HepG2 (cell line): ENCODE results near the gene GPR176. TPM values are rescaled to one million over a fixed set of nuclear protein-coding genes. Genes with fewer than 3 reads are reported as not detected.

Experiments
- ATAC-seq: fragments of 200-7000 bp; cut with Tn5 transposase; 3 replicates; pipeline ENCODE4 v1.9.1; 2020; ENCODE audit warnings: mild to moderate bottlenecking, moderate library complexity
- BruUV-seq: library from RNA; stranded (reverse); fragments of 400-500 nt; replicated peaks from 2 replicates; lab custom pipeline; 2021; lab: Mats Ljungman, UMichigan
- CTCF ChIA-PET: fragments of 300-600 bp; formaldehyde crosslinking; extraction: SDS; loops from one replicate; lab custom pipeline; 2021; ENCODE audit warnings: low total read pairs, inconsistent platforms, low intra/inter-chr PET ratio; lab: Yijun Ruan, JAX
- POLR2A ChIA-PET: fragments of 350-600 bp; sonication (Branson Sonifier 250); formaldehyde crosslinking; loops from one replicate; lab custom pipeline; 2020; ENCODE audit warnings: antibody characterized with exemption, inconsistent platforms; lab: Yijun Ruan, JAX
- DNase-seq: peaks from one replicate; pipeline ENCODE4 v3.0.0-alpha.2; 2015; ENCODE audit warnings: low spot score
- FAIRE-seq: peaks from 3 replicates; lab custom pipeline; 2011; peaks lifted over from hg19 to GRCh38; lab: Jason Lieb, UNC
- H2AFZ ChIP-seq: one replicate; pipeline ENCODE4 v1.6.1; 2011; ENCODE audit warnings: low read length, inconsistent platforms
- H3K27ac ChIP-seq: fragments of 300-600 bp; 3 replicates; pipeline ENCODE4 v1.8.0; 2011; ENCODE audit warnings: mixed run types, mild to moderate bottlenecking, mixed read lengths, low read length, inconsistent platforms; ENCODE audit not compliant: insufficient read depth; ENCODE audit errors: extremely low read length
- H3K27me3 ChIP-seq, 2 experiments: fragments of 200-600 bp in 1 of 2; 2 replicates in 1 of 2; 3 replicates in 1 of 2; pipeline versions ENCODE4 v1.6.0 to v1.8.0; 2011; ENCODE audit warnings: low read length in 2 of 2, mild to moderate bottlenecking in 2 of 2, moderate library complexity in 2 of 2, inconsistent platforms in 1 of 2; ENCODE audit not compliant: insufficient read depth in 2 of 2, control insufficient read depth in 1 of 2
- H3K36me3 ChIP-seq, 2 experiments: fragments of 200-600 bp in 1 of 2; replicated peaks in 1 of 2; 2 replicates in 1 of 2; 3 replicates in 1 of 2; pipeline versions ENCODE4 v1.5.1 to v1.8.0; 2011; ENCODE audit warnings: low read length in 2 of 2, inconsistent platforms in 1 of 2; ENCODE audit not compliant: insufficient read depth in 2 of 2, control insufficient read depth in 1 of 2
- H3K4me1 ChIP-seq: 2 replicates; pipeline ENCODE4 v1.5.1; 2012; ENCODE audit warnings: low read length, inconsistent platforms; ENCODE audit not compliant: insufficient read depth
- H3K4me2 ChIP-seq: 2 replicates; pipeline ENCODE4 v1.6.0; 2011; ENCODE audit warnings: low read depth, low read length, inconsistent platforms
- H3K4me3 ChIP-seq, 3 experiments: fragments of 200-600 bp in 1 of 3; sonication (generic), shearing (Covaris generic) in 1 of 3; replicated peaks in 1 of 3; 2 replicates each; pipeline ENCODE4 v1.5.1; 2011 to 2016; ENCODE audit warnings: low read length in 3 of 3, inconsistent platforms in 2 of 3, low read depth in 2 of 3, mild to moderate bottlenecking in 2 of 3, control low read depth in 1 of 3, mixed read lengths in 1 of 3; ENCODE audit not compliant: insufficient read depth in 1 of 3
- H3K79me2 ChIP-seq: one replicate; pipeline ENCODE4 v1.6.1; 2011; ENCODE audit warnings: low read length, inconsistent platforms; ENCODE audit not compliant: insufficient read depth
- H3K9ac ChIP-seq: 2 replicates; pipeline ENCODE4 v1.6.0; 2011; ENCODE audit warnings: mild to moderate bottlenecking, low read depth, low read length, inconsistent platforms; ENCODE audit not compliant: insufficient read depth
- H3K9me3 ChIP-seq: 2 replicates; pipeline ENCODE4 v1.5.1; 2012; ENCODE audit warnings: mild to moderate bottlenecking, low read length
- H4K20me1 ChIP-seq: 2 replicates; pipeline ENCODE4 v1.6.0; 2011; ENCODE audit warnings: inconsistent platforms, mild to moderate bottlenecking, low read length, moderate library complexity; ENCODE audit not compliant: insufficient read depth
- GRHL1 ChIP-seq: sonication (generic); formaldehyde crosslinking; conservative IDR thresholded peaks from 2 replicates; pipeline ENCODE4 v1.8.0; 2022; ENCODE audit warnings: missing genetic modification reagents
- HOXA9 ChIP-seq: sonication (generic); formaldehyde crosslinking; IDR thresholded peaks from 2 replicates; pipeline ENCODE4 v1.8.1; 2022; ENCODE audit warnings: missing genetic modification reagents, mild to moderate bottlenecking, moderate library complexity, borderline replicate concordance
- KMT2A ChIP-seq: sonication (generic); formaldehyde crosslinking; IDR thresholded peaks from 2 replicates; pipeline ENCODE4 v1.4.0; 2020; ENCODE audit warnings: missing genetic modification reagents
- NAIF1 ChIP-seq: sonication (generic); formaldehyde crosslinking; IDR thresholded peaks from 2 replicates; pipeline ENCODE4 v1.5.0; 2020; ENCODE audit warnings: mild to moderate bottlenecking, missing genetic modification reagents, borderline replicate concordance
- NR3C1 ChIP-seq: sonication (generic); formaldehyde crosslinking; IDR thresholded peaks from 2 replicates; pipeline ENCODE4 v1.4.0; 2020; ENCODE audit warnings: missing genetic modification reagents
- RERE ChIP-seq: IDR thresholded peaks from 2 replicates; pipeline ENCODE4 v1.6.1; 2016; ENCODE audit warnings: low read depth, missing genetic modification reagents, missing compliant biosample characterization
- SETDB1 ChIP-seq: sonication (generic); formaldehyde crosslinking; IDR thresholded peaks from 2 replicates; pipeline ENCODE4 v1.5.1; 2020; ENCODE audit warnings: missing genetic modification reagents, mild to moderate bottlenecking, borderline replicate concordance
- TAF15 ChIP-seq: fragments of 200-400 bp; formaldehyde crosslinking; IDR thresholded peaks from one replicate; pipeline ENCODE4 v1.6.1; 2018; ENCODE audit warnings: mild to moderate bottlenecking, low read depth, low read length; ENCODE audit not compliant: poor library complexity, severe bottlenecking
- WGBS: methylation state at CpG from one replicate; pipeline ENCODE4 v1.1.6; 2017; ENCODE audit warnings: low lambda C conversion rate; 5-methylcytosine and 5-hydroxymethylcytosine counted together
- in situ Hi-C: cut with HindIII; loops from 2 replicates; pipeline ENCODE4 v1.10.0; 2017; ENCODE audit warnings: low pct_unique_long_range_greater_than_20kb; ENCODE audit not compliant: extremely low pct_ligation_motif_present
- intact Hi-C: fragments of 100-400 bp; cut with micrococcal nuclease; formaldehyde crosslinking; loops from one replicate; pipeline ENCODE4 v1.10.0; 2022; ENCODE audit not compliant: unreplicated experiment
- polyA plus RNA-seq, 8 experiments: library from polyadenylated mRNA; depleted of rRNA in 3 of 8; stranded (reverse) in 7 of 8; unstranded in 1 of 8; fragments of >200 nt; fragmentation: Illumina TruSeq in 4 of 8; extraction: Trizol in 4 of 8; gene quantifications; 2 replicates each; pipeline versions ENCODE4 v1.2.1 to v1.2.3, GENCODE V29; 2011 to 2016; ENCODE audit warnings: low read depth in 4 of 8, missing spikeins in 1 of 8, mixed read lengths in 1 of 8; ENCODE audit not compliant: insufficient read depth in 1 of 8
- total RNA-seq, 5 experiments: library from RNA; depleted of rRNA; stranded (reverse); fragments of >200 nt; fragmentation: Illumina TruSeq; extraction: Trizol; gene quantifications; 2 replicates each; pipeline ENCODE4 v1.2.3, GENCODE V29; 2016; ENCODE audit warnings: low read depth in 1 of 5
- TF ChIP-seq, protein P1 (sequence below): sonication (generic); formaldehyde crosslinking; conservative IDR thresholded peaks from 2 replicates; pipeline ENCODE4 v1.8.0; 2022; ENCODE audit warnings: mild to moderate bottlenecking, moderate library complexity, missing genetic modification reagents

The GPR176 gene
- total and polyA plus RNA-seq, 2 of the 13 experiments (the other 11 are each of a cell fraction or from before 2014, with no cell fraction given): 0.11 to 0.20 TPM

- TF ChIP-seq SETDB1 (CRISPR knock-in tag): no peak
- no peak for TF ChIP-seq NR3C1 (CRISPR knock-in tag)
Observed at GRCh38 chr15:39767921-39768320, 152.1 kb downstream of the GPR176 start (continued).

GRCh38 chr15:39761006-39761405 lies 159.1 kb downstream of the GPR176 start:
- Histone ChIP-seq H3K9ac (no peak overlapping the region), H2AFZ (no peak overlapping the region), H3K36me3 (no peaks in the 10 kb centered on the region), H3K27me3 (no peaks in the 10 kb centered on the region), H3K4me1 (no peaks in the 10 kb centered on the region), H4K20me1 (no peaks in the 10 kb centered on the region), H3K9me3 (no peaks in the 10 kb centered on the region), H3K4me2 (no peak overlapping the region), H3K4me3 (no peak overlapping the region), H3K27ac (no peak overlapping the region), H3K79me2 (no peaks in the 10 kb centered on the region)
- ChIA-PET CTCF (no interaction called here), POLR2A (no interaction called here)
- DNase-seq: no peak
- no peak for ATAC-seq
- BruUV-seq: no TSS peak
- in situ Hi-C loops: loop anchor here (5.0 to 10.0 kb wide), 2 partner anchors 69 to 156 kb away; no protein-coding TSS in a partner anchor
- no peak for FAIRE-seq
- intact Hi-C loops: no loop called here
- 2% methylated on average over 2 of the region's 2 CpGs for WGBS
- TF ChIP-seq, protein P1, sequence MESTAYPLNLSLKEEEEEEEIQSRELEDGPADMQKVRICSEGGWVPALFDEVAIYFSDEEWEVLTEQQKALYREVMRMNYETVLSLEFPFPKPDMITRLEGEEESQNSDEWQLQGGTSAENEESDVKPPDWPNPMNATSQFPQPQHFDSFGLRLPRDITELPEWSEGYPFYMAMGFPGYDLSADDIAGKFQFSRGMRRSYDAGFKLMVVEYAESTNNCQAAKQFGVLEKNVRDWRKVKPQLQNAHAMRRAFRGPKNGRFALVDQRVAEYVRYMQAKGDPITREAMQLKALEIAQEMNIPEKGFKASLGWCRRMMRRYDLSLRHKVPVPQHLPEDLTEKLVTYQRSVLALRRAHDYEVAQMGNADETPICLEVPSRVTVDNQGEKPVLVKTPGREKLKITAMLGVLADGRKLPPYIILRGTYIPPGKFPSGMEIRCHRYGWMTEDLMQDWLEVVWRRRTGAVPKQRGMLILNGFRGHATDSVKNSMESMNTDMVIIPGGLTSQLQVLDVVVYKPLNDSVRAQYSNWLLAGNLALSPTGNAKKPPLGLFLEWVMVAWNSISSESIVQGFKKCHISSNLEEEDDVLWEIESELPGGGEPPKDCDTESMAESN: no peak
- no peak for TF ChIP-seq RERE
- no peak for TF ChIP-seq HOXA9 (CRISPR knock-in tag)
- TF ChIP-seq KMT2A (CRISPR knock-in tag): no peak
- TF ChIP-seq TAF15: no peak
- TF ChIP-seq NAIF1 (CRISPR knock-in tag): no peak
- no peak for TF ChIP-seq GRHL1 (CRISPR knock-in tag)
